Ovary (tissue), 3 donors: ENCODE results near the gene CRHBP.

Experiments used
- CTCF ChIP-seq, 3 donors: fragments of 450-650 bp in 2 of 3; fragments of 200-600 bp in 1 of 3; IDR thresholded peaks; one replicate each; pipeline versions ENCODE4 v1.5.1 to v1.8.0; 2016 to 2022; ENCODE audit warnings: antibody characterized with exemption in 3 of 3, mild to moderate bottlenecking in 1 of 3
- EP300 ChIP-seq: sonication (generic); formaldehyde crosslinking; IDR thresholded peaks from one replicate; pipeline ENCODE4 v1.6.1; 2017; ENCODE audit warnings: antibody characterized with exemption
- POLR2A ChIP-seq: fragments of 450-650 bp; IDR thresholded peaks from one replicate; pipeline ENCODE4 v1.6.1; 2017; ENCODE audit warnings: antibody characterized with exemption, mild to moderate bottlenecking, moderate library complexity
- donor health status: DM: no; HTN: no; CAD: no.

GRCh38 chr5:77012601-77013000 is 59.8 kb downstream of the CRHBP start:
- TF ChIP-seq POLR2A: no peak
- no peak for TF ChIP-seq EP300
- TF ChIP-seq CTCF (IDR thresholded peaks at IDR 0.05): no peak
